NK-92 treated with Interleukin-12 subunit alpha and Interleukin-12 subunit beta, amount 100 ng/mL, for 24 hours (cell line): ENCODE measurements around the gene FFAR2.
"Not testable (repeated sequence)": the region's sequence is repeated elsewhere in the genome, so short reads cannot be mapped to it uniquely, and the experiment has no call there.

ENCODE experiments used
- DNase-seq: peaks from one replicate; lab custom pipeline; 2025; lab: John Stamatoyannopoulos, UW

Gene FFAR2

DNA sequence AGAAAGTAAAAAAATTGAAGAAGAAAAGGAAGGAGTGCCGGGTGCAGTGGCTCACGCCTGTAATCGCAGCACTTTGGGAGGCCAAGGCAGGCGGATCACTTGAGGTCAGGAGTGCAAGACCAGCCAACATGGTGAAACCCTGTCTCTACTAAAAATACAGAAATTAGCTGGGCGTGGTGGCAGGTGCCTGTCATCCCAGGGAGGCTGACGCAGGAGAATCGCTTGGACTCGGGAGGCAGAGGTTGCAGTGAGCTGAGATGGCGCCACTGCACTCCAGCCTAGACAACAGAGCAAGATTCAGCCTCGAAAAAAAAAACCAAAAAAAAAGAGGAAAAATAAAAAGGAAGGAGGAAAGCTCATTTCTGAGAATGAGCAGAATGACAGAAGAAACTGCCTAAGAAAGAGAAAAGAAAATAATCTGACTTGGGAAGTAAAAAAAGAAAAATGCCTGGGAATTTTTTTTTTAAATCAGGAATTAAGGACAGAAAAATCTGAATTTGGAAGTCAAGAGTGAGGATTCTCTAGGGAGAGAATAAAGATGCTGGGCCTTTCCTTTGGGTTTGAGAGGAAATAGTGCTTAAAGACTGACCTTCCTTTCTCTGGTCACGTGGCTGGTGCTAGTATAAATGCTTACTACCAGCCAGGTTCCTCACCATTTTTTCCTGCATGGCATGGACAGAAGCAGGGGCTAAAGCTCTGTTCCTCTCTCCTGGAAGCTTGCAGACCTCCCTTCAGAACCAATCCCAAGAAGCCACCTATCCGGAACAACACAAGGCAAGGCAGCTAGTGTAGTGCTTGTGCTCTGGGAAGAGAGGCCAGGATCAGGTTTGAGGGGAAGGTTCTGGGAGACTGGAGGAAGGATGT lies at the start of gene FFAR2:
Gene FFAR2 (plus strand): TSS at position 652 of the 864 bp plus-strand sequence. CDS start 1,458 bp downstream, outside the sequence.
- no peak for DNase-seq

DNA sequence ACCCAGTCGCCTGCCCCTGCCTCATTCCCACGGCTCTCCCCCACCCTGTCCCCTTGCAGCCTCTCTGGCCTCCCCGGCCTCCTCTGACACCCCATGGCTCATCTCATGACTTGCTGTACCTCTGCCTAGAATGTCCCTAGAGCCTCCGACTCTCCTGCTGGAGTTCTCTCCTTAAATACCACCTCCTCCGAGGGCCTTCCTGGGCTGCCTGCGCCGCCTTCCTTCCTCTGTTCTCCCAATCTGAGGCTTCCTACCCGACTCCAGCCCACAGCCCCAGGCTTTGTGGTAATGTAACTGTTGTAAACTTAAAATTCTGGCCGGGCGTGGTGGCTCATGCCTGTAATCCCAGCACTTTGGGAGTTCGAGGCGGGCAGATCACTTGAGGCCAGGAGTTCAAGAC lies 49.5 kb upstream of the FFAR2 start:
- no peak for DNase-seq

DNA sequence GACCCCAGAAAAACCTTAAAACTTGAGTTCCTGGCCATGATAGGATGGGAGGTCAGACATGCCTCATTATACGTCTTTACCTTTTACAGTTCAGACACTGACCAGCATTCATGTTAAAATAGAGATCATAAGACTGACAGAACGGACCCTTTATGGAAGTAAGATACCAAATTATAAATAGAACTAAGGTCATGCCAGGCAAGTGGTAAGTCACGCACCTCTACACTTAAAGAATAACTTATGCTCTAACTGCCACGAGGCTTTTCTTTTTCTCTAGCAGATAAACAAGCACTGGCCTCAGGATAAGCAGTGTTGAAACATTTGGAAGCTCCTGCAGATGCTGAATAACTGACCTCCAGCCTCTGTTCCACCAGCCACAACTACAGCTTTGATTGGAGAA lies 48.8 kb upstream of the FFAR2 start:
- no peak for DNase-seq

DNA sequence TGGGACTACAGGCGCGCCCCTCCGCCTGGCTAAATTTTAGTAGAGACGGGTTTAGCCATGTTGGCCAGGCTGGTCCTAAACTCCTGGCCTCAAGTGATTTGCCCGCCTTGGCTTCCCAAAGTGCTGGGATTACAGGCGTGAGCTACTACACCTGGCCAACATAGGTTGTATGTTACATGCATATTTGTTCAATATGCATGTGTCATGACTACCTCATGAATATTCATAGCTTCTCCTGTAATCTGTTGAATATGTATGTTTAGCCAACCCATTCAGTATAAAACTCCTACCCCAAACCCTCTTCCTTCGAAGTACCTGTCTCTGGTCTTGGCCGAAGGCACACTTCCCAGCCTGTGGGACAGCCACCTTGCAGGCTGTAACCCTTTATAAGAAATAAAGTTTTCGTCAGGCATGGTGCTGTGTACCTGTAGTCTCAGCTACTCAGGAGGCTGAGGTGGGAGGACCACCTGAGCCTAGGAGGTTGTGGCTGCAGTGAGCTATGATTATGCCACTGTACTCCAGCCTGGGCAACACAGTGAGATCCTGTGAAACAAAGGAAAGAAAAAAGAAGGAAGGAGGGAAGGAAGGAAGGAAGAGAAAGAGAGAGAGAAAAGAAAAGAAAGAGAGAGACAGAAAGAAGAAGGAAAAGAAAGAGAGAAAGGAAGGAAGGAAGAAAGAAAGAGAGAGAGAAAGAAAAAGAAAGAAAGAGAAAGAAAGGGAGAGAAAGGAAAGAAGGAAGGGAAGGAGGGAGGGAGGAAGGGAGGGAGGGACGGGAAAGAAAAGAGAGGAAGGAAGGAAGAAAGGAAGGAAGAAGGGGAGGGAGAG lies 47.9 kb upstream of the FFAR2 start:
- DNase-seq: no peak

GRCh38 chr19:35400773-35401100 lies 47.3 kb upstream of the FFAR2 start:
- DNase-seq: no peak

GRCh38 chr19:35401416-35401815 lies 46.6 kb upstream of the FFAR2 start:
- not testable (repeated sequence) for DNase-seq

DNA sequence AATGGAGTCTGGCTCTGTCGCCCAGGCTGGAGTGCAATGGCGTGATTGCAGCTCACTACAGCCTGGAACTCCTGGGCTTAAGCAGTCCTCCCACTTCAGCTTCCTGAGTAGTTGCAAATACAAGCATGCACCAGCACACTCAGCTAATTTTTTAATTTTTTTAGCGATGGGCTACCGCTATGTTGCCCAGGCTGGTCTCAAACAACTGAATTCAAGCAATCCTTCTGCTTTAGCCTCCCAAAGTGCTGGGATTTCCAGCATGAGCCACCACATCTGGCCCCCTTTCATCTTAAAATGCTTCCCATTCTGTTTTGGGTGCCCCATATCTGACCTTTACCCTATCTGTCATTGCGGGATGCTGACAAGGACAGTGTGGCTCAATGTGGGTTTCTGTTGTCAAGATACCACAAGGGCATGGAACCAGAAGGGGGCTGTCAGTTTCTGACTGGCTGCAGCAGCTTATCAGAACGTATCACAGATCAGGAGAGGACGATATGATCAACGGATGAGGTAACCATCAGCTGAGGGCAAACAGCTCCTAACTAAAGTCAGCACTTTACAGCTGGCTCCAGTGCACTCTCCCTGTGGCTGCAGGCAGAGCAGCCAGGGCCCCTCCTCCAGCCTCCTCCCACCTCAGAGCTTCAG lies 44.8 kb upstream of the FFAR2 start:
- DNase-seq: no peak

DNA sequence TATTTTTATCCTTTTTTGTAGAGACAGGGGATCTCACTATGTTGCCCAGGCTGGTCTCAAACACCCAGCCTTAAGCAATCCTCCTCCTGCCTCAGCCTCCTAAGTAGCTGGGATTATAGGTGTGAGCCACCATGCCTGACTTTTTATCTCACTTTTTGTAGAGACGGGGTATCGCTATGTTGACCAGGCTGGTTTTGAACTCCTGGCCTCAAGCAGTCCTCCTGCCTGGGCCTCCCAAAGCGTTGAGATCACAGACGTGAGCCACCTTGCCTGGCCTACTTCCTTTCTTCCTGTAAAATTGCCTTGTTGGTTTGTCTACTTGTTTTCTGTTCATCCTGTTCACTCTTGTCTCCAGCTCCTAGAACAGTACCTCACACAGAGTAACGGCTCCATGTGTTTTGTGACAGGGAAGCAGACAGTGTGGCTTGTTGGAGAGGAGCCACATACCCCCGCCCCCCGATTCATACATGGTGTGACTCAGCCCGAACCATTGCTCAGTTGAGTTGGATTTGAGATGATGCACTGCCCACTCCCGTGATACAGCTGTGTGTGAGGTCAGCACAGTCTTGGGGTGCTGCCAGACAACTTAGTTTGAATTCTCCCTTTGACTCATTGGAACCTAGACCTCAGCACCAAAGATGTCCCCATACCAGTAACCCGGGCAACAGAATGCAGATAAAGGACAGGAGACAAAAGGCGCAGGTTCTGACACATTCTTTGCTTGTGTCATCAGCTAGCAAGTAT lies 43.0 kb upstream of the FFAR2 start:
- no peak for DNase-seq

- no peak for DNase-seq
These were observed 40.4 kb upstream of the FFAR2 start for GRCh38 chr19:35407619-35408018.

GRCh38 chr19:35408284-35409171 lies 39.5 kb upstream of the FFAR2 start:
- DNase-seq: no peak

DNA sequence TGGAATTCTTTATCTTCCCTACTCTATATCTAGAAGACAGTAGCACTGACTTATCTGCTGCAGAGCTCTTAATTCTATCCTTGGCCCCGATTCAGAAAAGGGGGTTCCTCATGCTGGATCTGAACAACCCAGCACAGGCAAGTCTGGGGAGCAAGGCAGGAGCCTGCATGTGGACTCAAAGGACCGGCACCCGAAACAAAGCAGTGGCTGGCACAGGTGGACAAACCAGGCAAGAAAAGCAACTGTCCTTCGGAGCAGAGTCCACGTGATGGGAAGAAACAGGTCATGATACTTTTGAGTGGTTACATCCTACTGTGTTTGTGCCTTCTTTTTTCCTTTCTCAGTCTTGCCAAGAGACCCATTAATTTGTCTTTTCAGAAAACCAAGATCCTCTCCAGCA lies 38.9 kb upstream of the FFAR2 start:
- DNase-seq: no peak

GRCh38 chr19:35410487-35410886 lies 37.6 kb upstream of the FFAR2 start:
- DNase-seq: no peak

DNA sequence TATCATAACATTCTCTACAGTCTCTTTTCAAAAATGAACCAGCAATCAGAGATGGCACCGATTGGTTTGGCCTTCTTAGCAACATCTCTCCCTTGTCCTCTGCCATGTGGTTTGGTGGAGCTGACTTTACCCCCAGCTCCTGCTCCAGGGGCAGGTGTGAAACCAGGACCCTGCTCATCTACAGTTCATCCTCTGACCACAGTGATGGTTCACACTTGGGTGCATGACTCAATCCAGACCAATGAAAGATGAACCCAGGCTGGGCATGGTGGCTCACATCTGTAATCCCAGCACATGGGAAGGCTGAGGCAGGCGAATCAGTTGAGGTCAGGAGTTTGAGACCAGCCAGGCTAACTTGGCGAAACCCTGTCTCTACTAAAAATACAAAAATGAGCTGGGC lies 33.6 kb upstream of the FFAR2 start:
- DNase-seq: peak; percentile 18

DNA sequence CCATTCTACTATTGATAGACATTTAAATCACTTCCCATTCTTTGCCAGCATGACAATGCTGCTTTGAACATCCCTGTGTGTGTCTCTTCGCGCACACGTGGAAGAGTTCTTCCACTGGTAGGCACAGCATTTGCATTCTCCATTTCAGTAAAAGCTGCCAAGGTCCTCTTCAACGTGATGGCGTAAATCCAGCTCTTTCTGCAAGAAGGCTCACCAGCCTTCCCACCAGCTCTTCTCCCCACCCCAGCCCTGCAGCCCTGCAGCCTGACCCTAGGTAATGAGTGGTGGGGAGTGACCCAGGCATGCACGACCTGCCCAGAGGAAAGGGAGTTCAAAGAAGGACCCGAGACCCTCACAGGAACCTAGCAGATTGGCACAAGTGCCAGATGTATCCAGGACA lies 31.7 kb upstream of the FFAR2 start:
- no peak for DNase-seq

DNA sequence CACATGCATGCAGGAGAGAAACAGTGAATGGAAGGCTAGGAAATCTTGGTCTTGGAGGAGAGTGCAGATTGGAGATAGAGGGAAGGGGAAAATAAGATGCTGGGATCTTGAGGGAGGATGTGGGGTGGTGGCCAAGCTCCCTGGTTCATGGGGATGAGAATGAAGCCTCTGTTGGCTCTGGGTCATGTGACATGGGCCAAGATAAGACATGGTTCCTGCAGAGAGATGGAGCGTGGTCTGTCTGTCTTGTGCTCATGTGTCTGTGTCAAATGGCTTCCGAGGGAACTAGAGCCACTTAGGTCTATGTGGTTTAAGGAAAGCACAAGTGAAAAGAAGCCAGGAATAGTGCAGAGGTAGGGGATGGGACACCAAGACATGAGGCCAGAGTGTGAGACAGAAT lies 30.8 kb upstream of the FFAR2 start:
- DNase-seq: no peak

DNA sequence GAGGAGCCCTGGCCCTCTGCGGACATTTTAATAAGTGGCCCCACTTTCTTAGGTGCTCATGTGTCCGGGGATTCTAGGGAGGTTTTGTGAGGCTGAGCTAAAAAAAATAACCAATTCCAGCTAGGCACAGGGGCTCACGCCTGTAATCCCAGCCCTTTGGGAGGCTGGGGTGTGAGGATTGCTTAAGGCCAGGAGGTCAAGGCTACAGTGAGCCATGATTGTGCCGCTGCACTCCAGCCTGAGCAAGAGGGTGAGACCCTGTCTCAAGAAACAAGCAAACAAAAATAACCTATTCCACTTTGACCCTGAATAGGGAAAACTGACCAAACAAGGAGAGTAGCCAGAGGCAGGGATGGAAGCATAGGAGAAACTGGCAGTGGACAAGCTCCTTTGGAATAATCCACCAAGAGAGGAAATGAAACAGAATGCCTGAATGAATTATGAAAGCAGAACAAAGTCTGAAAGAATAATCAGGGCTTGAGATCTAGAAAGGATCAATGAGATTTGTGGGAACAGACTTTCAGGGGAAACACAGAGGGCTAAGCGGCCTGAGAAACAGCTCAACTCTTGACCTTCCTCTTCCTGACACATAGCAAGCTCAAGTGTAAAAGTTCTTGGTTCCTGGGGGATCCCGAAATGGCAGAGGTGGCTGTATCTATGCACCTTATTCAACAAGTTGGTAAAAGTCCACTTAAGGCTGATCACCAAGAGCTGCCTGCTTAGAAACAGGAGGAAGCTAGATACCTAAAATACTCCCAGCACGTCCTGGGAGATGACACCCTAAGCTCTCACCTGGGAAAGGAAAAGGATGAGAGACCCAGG lies 30.1 kb upstream of the FFAR2 start:
- DNase-seq: no peak

- no peak for DNase-seq
These were observed 29.0 kb upstream of the FFAR2 start for GRCh38 chr19:35419046-35419445.

GRCh38 chr19:35419805-35420204 lies 28.3 kb upstream of the FFAR2 start:
- no peak for DNase-seq

GRCh38 chr19:35421362-35421761 lies 26.7 kb upstream of the FFAR2 start:
- no peak for DNase-seq

DNA sequence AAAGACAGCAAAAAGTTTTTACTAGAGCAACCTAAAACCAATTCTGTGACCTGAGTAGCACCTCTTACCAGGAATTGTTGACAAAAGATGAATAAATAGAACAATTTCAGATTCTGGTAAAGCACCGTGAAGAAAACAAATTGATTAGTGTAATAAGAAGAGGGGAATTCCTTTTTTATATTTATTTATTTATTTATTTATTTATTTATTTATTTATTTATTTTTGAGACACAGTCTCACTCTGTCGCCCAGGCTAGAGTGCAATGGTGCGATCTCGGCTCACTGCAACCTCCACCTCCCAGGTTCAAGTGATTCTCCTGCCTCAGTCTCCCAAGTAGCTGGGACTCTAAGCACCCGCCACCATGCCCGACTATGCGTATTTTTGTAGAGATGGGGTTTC lies 24.7 kb upstream of the FFAR2 start:
- DNase-seq: not testable (repeated sequence)
